ENCODE data around the gene MYOF.

DNA sequence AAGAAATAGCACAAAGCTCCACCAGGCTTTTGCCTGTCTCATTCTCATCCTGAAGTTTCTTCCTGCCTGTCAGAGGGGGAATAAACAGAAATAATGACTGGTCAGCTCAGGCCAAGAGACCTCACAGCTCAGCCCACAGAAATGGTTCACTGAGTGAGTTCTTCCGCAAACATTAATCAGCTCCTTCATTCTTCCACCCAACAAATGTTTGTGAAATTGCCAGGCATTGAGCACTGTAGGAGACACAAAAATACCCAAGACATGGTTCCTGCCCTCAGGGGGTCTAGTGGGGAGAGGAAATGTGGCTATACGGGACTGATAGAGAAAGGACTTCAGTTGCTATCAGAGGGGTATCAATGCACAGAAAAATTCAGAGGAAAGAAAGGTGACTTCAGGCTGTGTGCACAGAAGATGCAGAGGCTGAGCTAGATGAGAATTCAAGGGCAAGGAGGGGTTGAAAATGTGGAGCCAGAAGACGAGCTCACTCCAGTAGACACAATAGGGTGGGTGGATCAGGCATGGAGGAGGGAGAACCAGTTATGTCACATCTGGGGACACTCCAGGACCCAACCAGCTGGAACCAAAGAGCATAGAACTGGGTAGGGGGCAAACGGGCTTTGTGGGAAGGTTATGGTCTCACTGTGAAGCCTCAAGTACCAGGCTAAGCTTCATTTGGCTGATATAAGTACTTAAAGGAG, 20.9 kb downstream of the MYOF start:
- TF ChIP-seq NKRF (IDR thresholded peaks at IDR 0.05; ENCODE audit: borderline replicate concordance) (no peak), CTCF (IDR thresholded peaks at IDR 0.05 in 2 of 3, conservative IDR thresholded peaks at IDR 0.05 in 1 of 3; ENCODE audit: insufficient read depth in 2 of 3, low read depth in 1 of 3, low read length in 3 of 3) (no peak), CBFA2T3 (IDR thresholded peaks at IDR 0.05) (no peak), ZFP36 (IDR thresholded peaks at IDR 0.05; ENCODE audit: low read depth, low read length, partially characterized antibody) (no peak), NFRKB (IDR thresholded peaks at IDR 0.05; ENCODE audit: low read depth) (no peak), ZNF121 (CRISPR knock-in tag; conservative IDR thresholded peaks at IDR 0.05) (no peak), YY1 (IDR thresholded peaks at IDR 0.05; ENCODE audit: borderline replicate concordance in 1 of 3, control insufficient read depth in 1 of 3, extremely low read depth in 1 of 3, insufficient read depth in 3 of 3, insufficient read length in 1 of 3, insufficient replicate concordance in 2 of 3, low read depth in 1 of 3, low read length in 2 of 3) (no peak), ZMIZ1 (IDR thresholded peaks at IDR 0.05; ENCODE audit: low read depth in 2 of 2, low read length in 2 of 2) (no peak)
- TF ChIP-seq, protein P1, sequence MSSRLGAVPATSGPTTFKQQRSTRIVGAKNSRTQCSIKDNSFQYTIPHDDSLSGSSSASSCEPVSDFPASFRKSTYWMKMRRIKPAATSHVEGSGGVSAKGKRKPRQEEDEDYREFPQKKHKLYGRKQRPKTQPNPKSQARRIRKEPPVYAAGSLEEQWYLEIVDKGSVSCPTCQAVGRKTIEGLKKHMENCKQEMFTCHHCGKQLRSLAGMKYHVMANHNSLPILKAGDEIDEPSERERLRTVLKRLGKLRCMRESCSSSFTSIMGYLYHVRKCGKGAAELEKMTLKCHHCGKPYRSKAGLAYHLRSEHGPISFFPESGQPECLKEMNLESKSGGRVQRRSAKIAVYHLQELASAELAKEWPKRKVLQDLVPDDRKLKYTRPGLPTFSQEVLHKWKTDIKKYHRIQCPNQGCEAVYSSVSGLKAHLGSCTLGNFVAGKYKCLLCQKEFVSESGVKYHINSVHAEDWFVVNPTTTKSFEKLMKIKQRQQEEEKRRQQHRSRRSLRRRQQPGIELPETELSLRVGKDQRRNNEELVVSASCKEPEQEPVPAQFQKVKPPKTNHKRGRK (tag; IDR thresholded peaks at IDR 0.05): no peak

Measured in K562 (cell line).